Measurements from ENCODE around the gene THSD8.
A peak's percentile ranks its signal among the peaks of the same experiment; 100 is the strongest.

Gene THSD8

GRCh38 chr19:12789098-12789903, 12.6 kb upstream of the THSD8 start (continued):
- TF ChIP-seq ZNF18 (tag by site-specific recombination; IDR thresholded peaks at IDR 0.05) (0 out of 2 replicates have a peak, but pooled peaks have one; percentile 80), ZFHX2 (tag by site-specific recombination; conservative IDR thresholded peaks at IDR 0.05) (peak; percentile 11), ZFP37 (tag by site-specific recombination; IDR thresholded peaks at IDR 0.05) (no peak), ZNF335 (tag by site-specific recombination; conservative IDR thresholded peaks at IDR 0.05) (peak; percentile 37; the same call in 1 of the 2 replicates), ZNF366 (tag by site-specific recombination; conservative IDR thresholded peaks at IDR 0.05) (0 out of 2 replicates have a peak, but pooled peaks have one; percentile 9), KLF8 (tag by site-specific recombination; IDR thresholded peaks at IDR 0.05) (no peak), KLF1 (tag by site-specific recombination; IDR thresholded peaks at IDR 0.05) (0 out of 2 replicates have a peak, but pooled peaks have one; percentile 30), ZBTB17 (tag by site-specific recombination; IDR thresholded peaks at IDR 0.05) (0 out of 2 replicates have a peak, but pooled peaks have one; percentile 9), ZBTB48 (tag by site-specific recombination; IDR thresholded peaks at IDR 0.05) (0 out of 2 replicates have a peak, but pooled peaks have one; percentile 10), ZNF623 (tag by site-specific recombination; IDR thresholded peaks at IDR 0.05) (no peak), ZBTB8A (tag by site-specific recombination; IDR thresholded peaks at IDR 0.05) (0 out of 2 replicates have a peak, but pooled peaks have one; percentile 2), ZNF76 (tag by site-specific recombination; IDR thresholded peaks at IDR 0.05; ENCODE audit: borderline replicate concordance, low read depth) (no peak), KLF7 (tag by site-specific recombination; IDR thresholded peaks at IDR 0.05; ENCODE audit: borderline replicate concordance) (no peak), ZNF837 (tag by site-specific recombination; IDR thresholded peaks at IDR 0.05) (no peak), ZNF394 (tag by site-specific recombination; IDR thresholded peaks at IDR 0.05; ENCODE audit: borderline replicate concordance) (peak; percentile 81), ZNF404 (tag by site-specific recombination; IDR thresholded peaks at IDR 0.05) (no peak)
- TF ChIP-seq, protein P1, sequence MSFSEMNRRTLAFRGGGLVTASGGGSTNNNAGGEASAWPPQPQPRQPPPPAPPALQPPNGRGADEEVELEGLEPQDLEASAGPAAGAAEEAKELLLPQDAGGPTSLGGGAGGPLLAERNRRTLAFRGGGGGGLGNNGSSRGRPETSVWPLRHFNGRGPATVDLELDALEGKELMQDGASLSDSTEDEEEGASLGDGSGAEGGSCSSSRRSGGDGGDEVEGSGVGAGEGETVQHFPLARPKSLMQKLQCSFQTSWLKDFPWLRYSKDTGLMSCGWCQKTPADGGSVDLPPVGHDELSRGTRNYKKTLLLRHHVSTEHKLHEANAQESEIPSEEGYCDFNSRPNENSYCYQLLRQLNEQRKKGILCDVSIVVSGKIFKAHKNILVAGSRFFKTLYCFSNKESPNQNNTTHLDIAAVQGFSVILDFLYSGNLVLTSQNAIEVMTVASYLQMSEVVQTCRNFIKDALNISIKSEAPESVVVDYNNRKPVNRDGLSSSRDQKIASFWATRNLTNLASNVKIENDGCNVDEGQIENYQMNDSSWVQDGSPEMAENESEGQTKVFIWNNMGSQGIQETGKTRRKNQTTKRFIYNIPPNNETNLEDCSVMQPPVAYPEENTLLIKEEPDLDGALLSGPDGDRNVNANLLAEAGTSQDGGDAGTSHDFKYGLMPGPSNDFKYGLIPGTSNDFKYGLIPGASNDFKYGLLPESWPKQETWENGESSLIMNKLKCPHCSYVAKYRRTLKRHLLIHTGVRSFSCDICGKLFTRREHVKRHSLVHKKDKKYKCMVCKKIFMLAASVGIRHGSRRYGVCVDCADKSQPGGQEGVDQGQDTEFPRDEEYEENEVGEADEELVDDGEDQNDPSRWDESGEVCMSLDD (tag by site-specific recombination; IDR thresholded peaks at IDR 0.05): 0 out of 2 replicates have a peak, but pooled peaks have one; percentile 39
- TF ChIP-seq, protein P2, sequence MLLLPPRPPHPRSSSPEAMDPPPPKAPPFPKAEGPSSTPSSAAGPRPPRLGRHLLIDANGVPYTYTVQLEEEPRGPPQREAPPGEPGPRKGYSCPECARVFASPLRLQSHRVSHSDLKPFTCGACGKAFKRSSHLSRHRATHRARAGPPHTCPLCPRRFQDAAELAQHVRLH (tag by site-specific recombination; IDR thresholded peaks at IDR 0.05): 0 out of 2 replicates have a peak, but pooled peaks have one; percentile 19

- CTCF ChIA-PET: interaction anchor here (1.5 to 11.8 kb wide), 5 partner anchors 13 to 30 kb away, joined by 6 to 234 read pairs (median 16); partner anchors contain the start of gene HOOK2
- Histone ChIP-seq H3K36me3 (ENCODE audit: control insufficient read depth in 2 of 2, insufficient read depth in 1 of 2, low read length in 2 of 2) (no peaks in the 10 kb centered on the region; a peak in 1 of 3 replicates), H3K9me3 (ENCODE audit: control insufficient read depth, insufficient read depth, low read depth, low read length) (no peaks in the 10 kb centered on the region), H3K27ac (ENCODE audit: extremely low read depth, low read depth, low read length) (no peak overlapping the region; the same call in 1 of the 2 replicates), H3K4me3 (ENCODE audit: low read depth, low read length) (peak overlapping the region; percentile 30), H3K4me1 (ENCODE audit: control insufficient read depth, insufficient read depth, low read length) (peaks cover 21% of the 10 kb centered on the region)
- POLR2A ChIA-PET: interaction anchor here (1.2 to 3.6 kb wide), 4 partner anchors 11 to 30 kb away, joined by 4 to 28 read pairs (median 18); partner anchors contain the start of genes PRDX2 and THSD8
- TF ChIP-seq ZNF221 (tag by site-specific recombination; IDR thresholded peaks at IDR 0.05; ENCODE audit: borderline replicate concordance) (no peak), ZNF426 (tag by site-specific recombination; IDR thresholded peaks at IDR 0.05) (no peak), KLF7 (tag by site-specific recombination; IDR thresholded peaks at IDR 0.05; ENCODE audit: borderline replicate concordance) (peak; percentile 91; the same call in 1 of the 2 replicates), ZNF600 (tag by site-specific recombination; IDR thresholded peaks at IDR 0.05) (peak; percentile 81), ZNF544 (tag by site-specific recombination; IDR thresholded peaks at IDR 0.05) (no peak), ZBTB8A (tag by site-specific recombination; IDR thresholded peaks at IDR 0.05) (peak; percentile 100), PRDM1 (tag by site-specific recombination; IDR thresholded peaks at IDR 0.05) (no peak), ZXDB (tag by site-specific recombination; IDR thresholded peaks at IDR 0.05) (peak; percentile 78), MYNN (tag by site-specific recombination; IDR thresholded peaks at IDR 0.05; ENCODE audit: borderline replicate concordance) (peak; percentile 87; the same call in 1 of the 2 replicates), ZNF768 (tag by site-specific recombination; IDR thresholded peaks at IDR 0.05) (no peak), ZEB2 (tag by site-specific recombination; IDR thresholded peaks at IDR 0.05) (peak; percentile 93), ZFP41 (tag by site-specific recombination; IDR thresholded peaks at IDR 0.05; ENCODE audit: borderline replicate concordance) (no peak)
- TF ChIP-seq, protein P3, sequence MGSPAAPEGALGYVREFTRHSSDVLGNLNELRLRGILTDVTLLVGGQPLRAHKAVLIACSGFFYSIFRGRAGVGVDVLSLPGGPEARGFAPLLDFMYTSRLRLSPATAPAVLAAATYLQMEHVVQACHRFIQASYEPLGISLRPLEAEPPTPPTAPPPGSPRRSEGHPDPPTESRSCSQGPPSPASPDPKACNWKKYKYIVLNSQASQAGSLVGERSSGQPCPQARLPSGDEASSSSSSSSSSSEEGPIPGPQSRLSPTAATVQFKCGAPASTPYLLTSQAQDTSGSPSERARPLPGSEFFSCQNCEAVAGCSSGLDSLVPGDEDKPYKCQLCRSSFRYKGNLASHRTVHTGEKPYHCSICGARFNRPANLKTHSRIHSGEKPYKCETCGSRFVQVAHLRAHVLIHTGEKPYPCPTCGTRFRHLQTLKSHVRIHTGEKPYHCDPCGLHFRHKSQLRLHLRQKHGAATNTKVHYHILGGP (tag by site-specific recombination; IDR thresholded peaks at IDR 0.05): no peak
These were observed 11.8 kb upstream of the THSD8 start for GRCh38 chr19:12789904-12790619.
